AG09309 (cell line): ENCODE data around the gene RTP5.
A peak's percentile ranks its signal among the peaks of the same experiment; 100 is the strongest.
"Not testable (repeated sequence)": the region's sequence is repeated elsewhere in the genome, so short reads cannot be mapped to it uniquely, and the experiment has no call there.

Experiments used
- DNase-seq: peaks from one replicate; pipeline ENCODE4 v3.0.0-alpha.2; 2010; ENCODE audit warnings: low read depth
- H3K4me3 ChIP-seq: 2 replicates; pipeline ENCODE4 v1.5.1; 2011; ENCODE audit warnings: mild to moderate bottlenecking, low read depth, low read length, moderate library complexity; ENCODE audit not compliant: control insufficient read depth
- CTCF ChIP-seq: IDR thresholded peaks from 2 replicates; pipeline ENCODE4 v1.5.1; 2011; ENCODE audit warnings: mild to moderate bottlenecking, low read depth, low read length, inconsistent platforms; ENCODE audit not compliant: insufficient read depth, control insufficient read depth; ENCODE audit errors: missing control alignments

Gene RTP5

GRCh38 chr2:241833101-241833663, 36.3 kb upstream of the RTP5 start:
- TF ChIP-seq CTCF, result no peak
- no peak overlapping the region for H3K4me3 ChIP-seq
- DNase-seq, result peak; percentile 90

GRCh38 chr2:241833756-241834526, 35.6 kb upstream of the RTP5 start:
- DNase-seq, H3K4me3 ChIP-seq: not testable (repeated sequence)

DNA sequence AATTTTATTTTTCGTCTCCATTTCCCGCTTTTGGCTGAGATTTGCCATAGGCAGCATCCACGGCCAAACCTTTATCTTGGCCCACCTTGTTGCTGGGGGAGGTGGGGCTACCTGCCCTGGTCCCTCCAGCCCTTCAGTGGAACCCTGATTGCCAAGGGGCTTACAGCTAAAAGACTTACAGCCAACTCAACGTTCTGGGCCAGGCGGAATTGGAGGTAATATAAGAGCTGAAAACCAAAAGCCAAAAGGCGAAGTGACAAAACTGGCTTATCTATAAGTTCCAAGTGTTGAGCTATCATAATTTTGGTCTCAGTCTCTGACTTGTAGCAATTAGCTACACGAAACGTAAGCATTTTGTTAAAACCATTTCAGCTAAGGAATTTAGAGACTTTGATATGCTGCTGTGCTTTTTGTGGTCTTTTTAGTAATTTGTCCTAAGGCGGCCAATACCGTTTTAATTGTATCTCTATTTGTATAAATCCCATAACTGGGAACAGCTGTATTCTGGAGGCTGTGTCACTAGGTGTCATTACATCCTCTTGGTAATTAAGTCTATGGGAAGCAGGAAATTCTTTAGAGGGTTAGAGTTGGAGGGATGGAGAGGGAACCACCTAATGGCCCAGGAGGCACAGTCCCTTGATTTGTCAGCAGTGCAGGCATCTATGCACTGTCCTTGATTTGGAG, 34.9 kb upstream of the RTP5 start:
- no peak for DNase-seq
- no peak overlapping the region for H3K4me3 ChIP-seq
- TF ChIP-seq CTCF, result no peak

DNA sequence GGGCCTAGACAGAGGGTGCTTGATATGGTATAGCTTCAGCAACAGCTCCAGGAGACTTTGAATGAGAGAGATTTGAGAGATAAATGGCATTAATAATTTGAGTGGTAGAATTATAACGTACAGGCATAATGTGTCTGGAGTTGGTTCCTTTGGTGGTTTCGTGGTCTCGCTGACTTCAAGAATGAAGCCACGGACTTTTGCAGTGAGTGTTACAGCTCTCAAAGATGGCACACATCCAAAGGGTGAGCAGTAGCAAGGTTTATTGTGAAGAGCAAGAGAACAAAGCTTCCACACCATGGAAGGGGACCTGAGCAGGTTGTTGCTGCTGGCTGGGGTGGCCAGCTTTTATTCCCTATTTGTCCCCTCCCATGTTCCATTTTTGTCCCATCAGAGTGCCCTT, 33.9 kb upstream of the RTP5 start:
- H3K4me3 ChIP-seq, result no peak overlapping the region
- DNase-seq, result no peak
- no peak for TF ChIP-seq CTCF

- DNase-seq, result no peak
- TF ChIP-seq CTCF, result no peak
- no peak overlapping the region for H3K4me3 ChIP-seq
Measured at GRCh38 chr2:241836292-241836691, 33.2 kb upstream of the RTP5 start.

DNA sequence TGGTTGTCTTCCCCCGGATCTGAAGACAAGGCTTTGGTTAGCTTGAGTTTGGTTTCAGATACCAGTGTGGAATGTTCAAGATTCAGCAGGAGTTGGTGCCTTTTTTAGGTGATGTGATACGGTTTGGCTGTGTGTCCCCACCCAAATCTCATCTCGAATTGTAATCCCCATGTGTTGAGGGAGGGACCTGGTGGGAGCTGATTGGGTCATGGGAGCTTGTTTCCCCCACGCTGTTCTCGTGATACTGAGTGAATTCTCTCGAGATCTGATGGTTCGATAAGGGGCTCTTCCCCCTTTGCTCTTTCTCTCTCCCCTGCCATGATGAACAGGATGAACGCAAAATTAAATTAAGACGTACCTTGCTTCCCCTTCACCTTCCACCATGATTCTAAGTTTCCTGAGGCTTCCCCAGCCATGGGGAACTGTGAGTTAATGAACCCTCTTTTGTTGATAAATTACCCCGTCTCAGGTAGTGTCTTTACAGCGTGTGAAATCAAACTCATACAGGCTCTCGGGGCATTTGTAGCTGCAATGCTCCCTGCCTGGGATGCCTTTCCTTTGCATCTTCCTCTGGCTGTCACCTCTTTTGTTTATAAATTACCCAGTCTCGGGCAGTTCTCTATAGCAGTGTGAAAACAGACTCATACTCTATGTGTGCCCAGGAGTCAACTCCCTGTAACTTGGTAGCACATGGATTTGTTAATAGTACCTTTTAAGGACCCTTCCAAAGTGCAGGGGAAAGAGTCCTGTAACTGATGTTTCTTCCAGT, 32.1 kb upstream of the RTP5 start:
- H3K4me3 ChIP-seq, result no peak overlapping the region
- no peak for DNase-seq
- no peak for TF ChIP-seq CTCF
